Measurements from ENCODE around the gene FAM47E.

- TF ChIP-seq CTCF (IDR thresholded peaks at IDR 0.05; ENCODE audit: control extremely low read depth in 1 of 3, insufficient read depth in 1 of 3, low read depth in 1 of 3, low read length in 3 of 3): no peak
- TF ChIP-seq CHD2 (IDR thresholded peaks at IDR 0.05; ENCODE audit: low read length): no peak
- no peak for TF ChIP-seq SP1 (IDR thresholded peaks at IDR 0.05; ENCODE audit: low read depth, low read length)
These were observed 64.6 kb downstream of the FAM47E start for GRCh38 chr4:76316131-76316530.

Data from H1 (cell line).